ENCODE results near the gene ARHGAP15.
A peak's percentile ranks its signal among the peaks of the same experiment; 100 is the strongest.

The ARHGAP15 gene

GRCh38 chr2:143740431-143740830, 611.2 kb downstream of the ARHGAP15 start:
- DNase-seq, result no peak

- DNase-seq, result no peak
Observed at GRCh38 chr2:143741205-143741604, 612.0 kb downstream of the ARHGAP15 start.

DNA sequence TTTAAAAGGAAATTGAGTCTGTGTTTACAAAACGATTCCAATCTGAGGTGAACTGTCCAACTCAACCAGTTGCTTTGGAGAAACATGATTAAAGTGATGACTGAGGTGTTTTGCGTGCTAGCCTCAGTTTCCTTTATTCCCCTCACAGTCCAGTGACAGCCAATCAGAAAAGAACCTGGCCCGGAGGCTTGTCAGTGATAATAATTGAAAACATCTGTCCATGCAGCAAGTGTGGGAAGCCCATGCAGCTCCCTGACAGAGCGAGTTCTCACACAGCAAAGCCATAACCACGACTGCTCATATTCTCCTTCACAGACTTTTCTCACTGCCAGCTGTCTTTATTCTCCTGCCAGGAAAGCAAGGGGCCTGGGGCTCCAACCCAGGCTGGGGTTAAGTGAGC, 613.4 kb downstream of the ARHGAP15 start:
- DNase-seq, result no peak

GRCh38 chr2:143744114-143744513, 614.9 kb downstream of the ARHGAP15 start:
- DNase-seq, result no peak

DNA sequence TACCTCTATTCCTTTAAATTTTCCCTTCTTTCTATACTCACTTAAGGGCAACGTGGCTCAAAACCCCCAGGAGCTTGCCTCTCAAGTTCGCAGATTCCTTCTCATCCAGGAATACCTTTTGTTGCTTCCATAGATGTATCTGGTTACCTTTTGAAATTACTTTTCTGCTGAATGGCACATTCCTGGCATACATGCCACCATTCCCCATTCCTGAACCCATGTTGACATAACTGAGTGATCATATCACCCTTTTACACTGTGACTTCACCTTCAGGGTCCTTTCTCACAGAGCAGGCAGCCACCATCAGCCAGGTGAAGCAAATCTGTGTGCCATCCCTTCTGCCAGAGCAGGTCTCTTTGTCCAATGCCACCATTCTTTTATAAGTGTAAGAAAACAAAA, 615.8 kb downstream of the ARHGAP15 start:
- no peak for DNase-seq

GRCh38 chr2:143754742-143755141, 625.5 kb downstream of the ARHGAP15 start:
- no peak for DNase-seq

GRCh38 chr2:143758629-143759330, 629.6 kb downstream of the ARHGAP15 start:
- DNase-seq, result no peak

- DNase-seq, result no peak
Observed at GRCh38 chr2:143759455-143759854, 630.2 kb downstream of the ARHGAP15 start.

GRCh38 chr2:143762176-143762928, 633.1 kb downstream of the ARHGAP15 start:
- no peak for DNase-seq

DNA sequence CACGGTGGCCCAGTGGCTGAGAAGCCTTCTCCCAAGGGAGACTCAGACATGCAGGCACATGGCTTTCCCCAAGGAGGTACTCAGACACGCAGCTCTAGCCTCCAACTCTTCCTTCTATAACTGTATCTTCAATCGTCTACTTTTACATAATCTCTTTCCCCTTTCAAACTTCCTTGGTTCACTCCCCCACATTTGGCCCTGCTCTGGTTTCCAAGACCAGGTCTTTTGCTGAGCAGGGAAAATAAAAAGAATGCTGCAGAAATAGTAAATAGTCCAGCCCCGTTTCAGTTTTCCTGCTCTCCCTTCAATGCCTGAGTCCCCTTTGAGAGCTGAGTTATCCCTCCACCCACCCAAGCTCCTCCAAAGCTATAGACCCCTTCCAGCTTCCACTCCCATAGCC, 635.0 kb downstream of the ARHGAP15 start:
- no peak for DNase-seq

- DNase-seq, result no peak
Observed at GRCh38 chr2:143764706-143765105, 635.5 kb downstream of the ARHGAP15 start.

GRCh38 chr2:143768991-143769390, 639.8 kb downstream of the ARHGAP15 start:
- DNase-seq, result no peak

- no peak for DNase-seq
Observed at GRCh38 chr2:143771939-143772338, 642.7 kb downstream of the ARHGAP15 start.

DNA sequence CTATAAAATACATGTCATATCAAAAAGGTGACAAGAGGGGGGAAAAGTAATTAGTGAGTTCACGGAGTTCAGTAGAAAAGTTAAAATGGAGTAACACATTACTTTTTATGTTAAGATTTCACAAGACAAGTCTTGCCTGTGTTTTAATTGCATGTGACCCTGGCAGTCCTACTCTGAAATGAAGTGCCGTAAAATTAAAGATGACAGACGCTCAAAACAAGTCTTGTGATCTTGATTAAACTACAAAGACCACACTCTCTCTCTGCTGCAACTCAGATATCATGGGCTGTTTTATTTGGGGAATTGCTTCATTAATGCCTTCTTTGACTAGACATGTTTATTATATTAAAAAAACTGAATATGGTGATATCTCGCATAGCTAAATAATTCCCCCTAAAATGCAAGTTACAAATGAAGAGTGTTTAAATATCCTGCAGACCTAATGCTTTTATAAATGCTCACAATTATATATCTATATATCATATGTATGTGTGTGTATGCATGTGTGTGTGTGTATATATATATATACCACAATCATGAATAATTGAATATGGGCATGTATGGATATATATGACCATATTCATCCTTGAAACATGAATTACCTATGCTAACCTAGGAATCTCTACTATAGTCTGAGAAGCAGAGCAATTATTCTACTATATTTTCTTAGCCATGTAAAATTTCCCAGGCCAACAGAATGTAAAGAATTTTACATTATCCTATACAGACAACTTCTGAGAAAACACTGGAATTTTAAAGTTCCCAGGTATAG, 647.5 kb downstream of the ARHGAP15 start:
- no peak for DNase-seq

GRCh38 chr2:143779021-143779420, 649.8 kb downstream of the ARHGAP15 start:
- DNase-seq, result no peak

DNA sequence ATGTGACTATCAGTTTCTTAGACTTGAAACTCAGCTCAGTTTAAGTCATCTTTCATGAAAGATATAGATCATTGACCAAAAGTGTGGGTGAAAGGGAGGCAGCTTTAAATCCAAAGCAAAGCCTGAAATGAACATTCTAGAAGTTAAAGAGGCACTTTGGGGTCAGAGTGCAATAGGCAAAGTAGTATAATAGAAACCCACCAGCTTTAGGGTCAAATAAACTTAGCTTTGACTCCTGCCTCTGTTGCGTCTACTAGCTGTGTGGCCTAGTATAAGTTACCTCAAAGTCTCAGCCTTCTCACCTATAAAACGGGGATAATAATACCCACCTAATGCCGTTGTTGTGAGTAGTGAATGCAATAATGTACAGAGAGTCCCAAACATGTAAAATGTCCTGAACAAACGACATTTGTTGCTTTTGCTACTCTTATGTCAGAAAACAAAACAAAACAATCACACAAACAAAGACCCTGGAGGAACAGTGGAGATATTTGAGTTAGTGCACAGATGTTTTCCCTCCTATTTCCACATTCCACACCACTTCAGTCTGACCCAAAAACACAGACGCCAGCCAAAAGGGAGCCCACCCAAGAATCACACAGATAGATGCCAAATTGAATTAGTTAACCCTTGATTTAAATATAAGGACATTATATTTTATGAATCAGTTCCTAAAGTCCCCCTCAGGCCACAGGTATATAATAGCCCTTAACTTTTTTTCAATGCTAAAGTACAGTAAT, 657.0 kb downstream of the ARHGAP15 start:
- no peak for DNase-seq

DNA sequence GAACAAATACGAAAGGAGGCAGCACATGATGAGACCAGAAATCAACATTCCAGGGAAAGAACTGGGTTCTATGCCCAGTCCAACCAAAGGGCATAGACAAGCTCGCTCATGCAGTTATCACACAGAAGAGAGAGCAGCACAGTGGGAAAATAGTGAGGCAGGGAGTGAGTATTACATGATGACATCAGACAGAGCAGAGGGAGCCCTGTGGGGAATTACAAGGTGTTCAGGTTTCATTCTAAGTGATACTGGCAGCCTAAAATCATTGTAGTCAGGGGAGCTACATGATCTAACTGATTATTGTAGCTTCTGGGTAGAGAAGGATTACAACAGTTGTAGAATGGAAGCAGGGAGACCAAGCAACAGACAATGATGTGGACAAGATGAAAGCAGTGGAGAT, 658.5 kb downstream of the ARHGAP15 start:
- no peak for DNase-seq

DNA sequence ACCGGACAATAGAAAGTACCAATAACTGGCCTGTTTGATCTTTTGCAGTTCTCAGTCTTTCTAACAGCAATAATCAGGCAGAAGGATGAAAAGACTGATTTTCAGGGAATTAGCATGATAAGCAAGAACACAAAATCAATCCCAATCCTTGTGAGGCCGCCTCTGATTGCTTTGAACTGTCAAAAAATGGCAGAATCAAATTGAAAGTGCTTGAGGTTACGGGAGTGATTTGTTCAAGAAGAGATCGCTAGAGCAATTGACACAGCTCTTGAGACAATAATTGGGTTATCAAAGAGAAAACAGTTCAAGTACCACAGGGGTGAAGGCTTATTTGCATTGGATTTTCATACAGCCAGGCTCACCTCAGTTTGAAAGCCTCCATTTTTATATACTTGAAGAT, 663.4 kb downstream of the ARHGAP15 start:
- DNase-seq, result peak; percentile 32

- no peak for DNase-seq
Observed at GRCh38 chr2:143793381-143793780, 664.2 kb downstream of the ARHGAP15 start.

GRCh38 chr2:143796051-143796450, 666.8 kb downstream of the ARHGAP15 start:
- no peak for DNase-seq

- DNase-seq, result no peak
Observed at GRCh38 chr2:143801561-143801960, 672.3 kb downstream of the ARHGAP15 start.

- no peak for DNase-seq
Observed at GRCh38 chr2:143802242-143802641, 673.0 kb downstream of the ARHGAP15 start.
